WERI-Rb-1 (cell line): ENCODE results near the gene SON.
A peak's percentile ranks its signal among the peaks of the same experiment; 100 is the strongest.

ENCODE experiments used
- DNase-seq: peaks from one replicate; pipeline ENCODE4 v3.0.0-alpha.2; 2020
- H3K27ac ChIP-seq: fragments of 250-450 bp; sonication (Bioruptor Pico); 2 replicates; pipeline ENCODE4 v1.5.1; 2020; ENCODE audit warnings: mild to moderate bottlenecking, moderate library complexity
- H3K27me3 ChIP-seq: fragments of 250-450 bp; sonication (Bioruptor Pico); 2 replicates; pipeline ENCODE4 v1.5.1; 2021; ENCODE audit warnings: mild to moderate bottlenecking, low read depth, moderate library complexity; ENCODE audit not compliant: insufficient read depth, severe bottlenecking
- H3K36me3 ChIP-seq: fragments of 250-450 bp; sonication (Bioruptor Pico); 2 replicates; pipeline ENCODE4 v1.5.1; 2020; ENCODE audit warnings: mild to moderate bottlenecking, moderate library complexity
- H3K4me3 ChIP-seq: 2 replicates; pipeline ENCODE4 v1.5.1; 2011; ENCODE audit warnings: low read depth, mild to moderate bottlenecking, control low read depth, low read length
- H3K9me3 ChIP-seq: fragments of 250-450 bp; sonication (Bioruptor Pico); 2 replicates; pipeline ENCODE4 v1.5.1; 2021; ENCODE audit warnings: mild to moderate bottlenecking, moderate library complexity; ENCODE audit not compliant: severe bottlenecking
- TF ChIP-seq, protein P1 (sequence below): IDR thresholded peaks from 2 replicates; pipeline ENCODE4 v1.5.1; 2011; ENCODE audit warnings: low read depth, mild to moderate bottlenecking, control low read depth, inconsistent platforms, low read length

The SON gene

GRCh38 chr21:33522953-33523349 lies 19.9 kb upstream of the SON start:
- no peak for DNase-seq
- H3K27ac ChIP-seq: no peak overlapping the region
- TF ChIP-seq, protein P1, sequence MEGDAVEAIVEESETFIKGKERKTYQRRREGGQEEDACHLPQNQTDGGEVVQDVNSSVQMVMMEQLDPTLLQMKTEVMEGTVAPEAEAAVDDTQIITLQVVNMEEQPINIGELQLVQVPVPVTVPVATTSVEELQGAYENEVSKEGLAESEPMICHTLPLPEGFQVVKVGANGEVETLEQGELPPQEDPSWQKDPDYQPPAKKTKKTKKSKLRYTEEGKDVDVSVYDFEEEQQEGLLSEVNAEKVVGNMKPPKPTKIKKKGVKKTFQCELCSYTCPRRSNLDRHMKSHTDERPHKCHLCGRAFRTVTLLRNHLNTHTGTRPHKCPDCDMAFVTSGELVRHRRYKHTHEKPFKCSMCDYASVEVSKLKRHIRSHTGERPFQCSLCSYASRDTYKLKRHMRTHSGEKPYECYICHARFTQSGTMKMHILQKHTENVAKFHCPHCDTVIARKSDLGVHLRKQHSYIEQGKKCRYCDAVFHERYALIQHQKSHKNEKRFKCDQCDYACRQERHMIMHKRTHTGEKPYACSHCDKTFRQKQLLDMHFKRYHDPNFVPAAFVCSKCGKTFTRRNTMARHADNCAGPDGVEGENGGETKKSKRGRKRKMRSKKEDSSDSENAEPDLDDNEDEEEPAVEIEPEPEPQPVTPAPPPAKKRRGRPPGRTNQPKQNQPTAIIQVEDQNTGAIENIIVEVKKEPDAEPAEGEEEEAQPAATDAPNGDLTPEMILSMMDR: no peak
- H3K36me3 ChIP-seq: peaks cover 84% of the 10 kb centered on the region
- H3K9me3 ChIP-seq: no peaks in the 10 kb centered on the region
- H3K4me3 ChIP-seq: no peak overlapping the region
- H3K27me3 ChIP-seq: no peaks in the 10 kb centered on the region

DNA sequence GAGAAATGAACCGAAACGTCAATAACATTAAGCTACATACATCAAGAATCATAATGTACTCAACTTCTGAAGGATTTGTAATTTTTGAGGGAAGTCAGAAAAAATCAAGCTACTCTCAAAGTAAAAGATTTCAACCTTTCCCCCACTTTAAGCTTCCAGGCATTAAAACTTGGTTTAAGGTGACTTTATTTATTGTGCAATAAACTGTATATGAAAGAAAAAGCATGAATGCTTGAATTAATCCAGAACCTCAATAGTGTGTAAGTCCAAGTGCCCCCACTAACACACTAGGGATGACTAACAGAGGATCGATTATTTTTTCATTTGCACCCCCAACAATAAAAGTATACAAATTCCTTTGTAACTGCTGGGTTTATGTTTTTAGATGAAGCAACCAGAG lies 11.8 kb upstream of the SON start:
- Histone ChIP-seq H3K9me3 (no peaks in the 10 kb centered on the region), H3K36me3 (peaks cover 98% of the 10 kb centered on the region), H3K4me3 (no peak overlapping the region), H3K27ac (no peak overlapping the region), H3K27me3 (no peaks in the 10 kb centered on the region)
- TF ChIP-seq, protein P1: no peak
- DNase-seq: no peak

- H3K27me3 ChIP-seq: no peaks in the 10 kb centered on the region
- TF ChIP-seq, protein P1: no peak
- DNase-seq: no peak
- no peaks in the 10 kb centered on the region for H3K9me3 ChIP-seq
- peaks cover 80% of the 10 kb centered on the region for H3K36me3 ChIP-seq
- no peak overlapping the region for H3K4me3 ChIP-seq
- H3K27ac ChIP-seq: no peak overlapping the region
Observed at GRCh38 chr21:33537212-33537611, 5.6 kb upstream of the SON start.

GRCh38 chr21:33539616-33540015 lies 3.2 kb upstream of the SON start:
- H3K36me3 ChIP-seq: peaks cover 77% of the 10 kb centered on the region
- no peak overlapping the region for H3K4me3 ChIP-seq
- TF ChIP-seq, protein P1: no peak
- no peaks in the 10 kb centered on the region for H3K9me3 ChIP-seq
- DNase-seq: no peak
- H3K27ac ChIP-seq: no peak overlapping the region
- H3K27me3 ChIP-seq: no peaks in the 10 kb centered on the region

DNA sequence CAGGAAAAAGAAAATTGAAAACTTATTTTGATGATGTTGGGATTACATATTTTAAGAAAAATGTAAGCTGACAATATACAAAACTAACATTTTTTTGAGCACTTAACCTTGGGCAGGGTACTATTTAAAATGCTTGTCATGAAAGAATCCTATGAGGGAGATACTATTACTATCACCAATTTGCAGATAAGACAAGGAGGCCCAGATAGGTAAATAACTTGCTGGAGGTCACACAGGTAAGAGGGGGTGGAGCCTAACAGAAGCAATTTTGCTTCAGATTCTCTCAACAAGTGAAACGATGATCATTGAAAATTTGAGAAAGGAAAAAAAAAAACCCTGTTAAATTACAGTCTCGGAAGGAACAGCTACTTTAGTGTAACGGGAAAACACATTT lies 2.1 kb upstream of the SON start:
- H3K27me3 ChIP-seq: no peaks in the 10 kb centered on the region
- peak overlapping the region; percentile 96; the same call in 1 of the 2 replicates for H3K4me3 ChIP-seq
- no peak overlapping the region; the same call in 1 of the 2 replicates for H3K27ac ChIP-seq
- no peaks in the 10 kb centered on the region for H3K9me3 ChIP-seq
- TF ChIP-seq, protein P1: no peak
- DNase-seq: no peak
- H3K36me3 ChIP-seq: peaks cover 70% of the 10 kb centered on the region

GRCh38 chr21:33541105-33541711 lies 1.6 kb upstream of the SON start:
- Histone ChIP-seq H3K9me3 (no peaks in the 10 kb centered on the region), H3K4me3 (peak overlapping the region; percentile 96), H3K36me3 (peaks cover 68% of the 10 kb centered on the region), H3K27me3 (no peaks in the 10 kb centered on the region), H3K27ac (peak overlapping the region; percentile 100)
- TF ChIP-seq, protein P1: no peak
- no peak for DNase-seq
